HTR-8/SVneo (cell line): ENCODE measurements around the gene TNFRSF19.
"Not testable (repeated sequence)": the region's sequence is repeated elsewhere in the genome, so short reads cannot be mapped to it uniquely, and the experiment has no call there.

Source experiments
- DNase-seq: peaks from one replicate; pipeline ENCODE4 v3.0.0; 2011; ENCODE audit warnings: low spot score, mixed read lengths; ENCODE audit not compliant: insufficient read length
- FAIRE-seq: peaks from 2 replicates; lab custom pipeline; 2011; peaks lifted over from hg19 to GRCh38; lab: Jason Lieb, UNC

TNFRSF19 gene, protein sequence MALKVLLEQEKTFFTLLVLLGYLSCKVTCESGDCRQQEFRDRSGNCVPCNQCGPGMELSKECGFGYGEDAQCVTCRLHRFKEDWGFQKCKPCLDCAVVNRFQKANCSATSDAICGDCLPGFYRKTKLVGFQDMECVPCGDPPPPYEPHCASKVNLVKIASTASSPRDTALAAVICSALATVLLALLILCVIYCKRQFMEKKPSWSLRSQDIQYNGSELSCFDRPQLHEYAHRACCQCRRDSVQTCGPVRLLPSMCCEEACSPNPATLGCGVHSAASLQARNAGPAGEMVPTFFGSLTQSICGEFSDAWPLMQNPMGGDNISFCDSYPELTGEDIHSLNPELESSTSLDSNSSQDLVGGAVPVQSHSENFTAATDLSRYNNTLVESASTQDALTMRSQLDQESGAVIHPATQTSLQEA

DNA sequence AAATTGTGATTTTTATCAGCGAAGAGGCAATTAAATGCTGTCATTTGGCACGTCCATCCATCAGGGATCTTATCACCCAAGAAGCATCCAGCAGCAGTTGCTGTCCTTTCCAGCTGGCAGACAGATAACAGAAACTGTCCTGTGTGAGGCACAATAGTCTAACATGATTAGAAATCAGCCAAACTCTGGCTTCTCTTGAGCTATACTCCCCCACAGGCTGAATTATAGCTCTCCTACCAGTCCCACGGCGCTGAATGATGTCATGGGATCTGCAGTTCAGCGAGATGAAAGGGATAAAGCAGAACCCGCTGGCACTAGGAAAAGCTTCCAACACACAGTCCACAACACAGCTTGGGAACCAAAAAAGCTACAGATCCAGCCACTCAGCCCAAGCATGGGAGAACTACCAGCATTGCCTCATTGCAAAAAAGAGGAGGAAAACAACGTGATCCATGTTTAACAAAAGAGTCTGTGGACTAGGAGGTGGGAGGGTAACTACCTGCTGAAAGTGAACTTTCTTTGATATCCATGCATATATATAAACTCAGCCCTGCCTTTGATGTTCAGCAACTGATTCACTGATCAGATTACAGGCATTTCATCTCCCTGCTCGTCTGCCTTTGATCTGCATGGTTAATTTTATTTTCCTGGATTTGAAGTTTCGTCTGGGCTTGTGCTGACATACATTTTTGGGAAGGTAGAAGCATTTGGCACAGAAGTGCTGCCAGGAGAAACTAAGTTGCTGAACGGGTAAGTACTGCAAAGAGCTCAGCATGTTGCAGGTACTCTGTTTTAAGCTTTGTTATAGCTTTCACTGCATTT lies at the start of gene TNFRSF19:
Gene TNFRSF19 (plus strand): TSS at position 314 of the 822 bp plus-strand sequence. CDS start 19,772 bp downstream, outside the sequence.
- DNase-seq (peak; percentile 41), FAIRE-seq (no peak)

DNA sequence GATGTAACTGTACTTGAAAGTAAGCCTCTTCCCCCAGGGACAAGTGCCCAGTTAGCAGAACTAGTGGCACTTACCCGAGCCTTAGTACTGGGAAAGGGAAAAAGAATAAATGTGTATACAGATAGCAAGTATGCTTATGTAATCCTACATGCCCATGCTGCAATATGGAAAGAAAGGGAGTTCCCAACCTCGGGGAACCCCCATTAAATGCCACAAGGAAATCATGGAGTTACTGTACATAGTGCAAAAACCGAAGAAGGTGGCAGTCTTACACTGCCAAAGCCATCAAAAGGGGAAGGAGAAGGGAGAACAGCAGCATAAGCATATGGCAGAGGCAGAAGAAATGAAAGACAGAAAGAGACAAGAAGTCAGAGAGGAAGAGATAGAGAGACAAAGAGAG lies 40.3 kb upstream of the TNFRSF19 start:
- not testable (repeated sequence) for FAIRE-seq, DNase-seq

DNA sequence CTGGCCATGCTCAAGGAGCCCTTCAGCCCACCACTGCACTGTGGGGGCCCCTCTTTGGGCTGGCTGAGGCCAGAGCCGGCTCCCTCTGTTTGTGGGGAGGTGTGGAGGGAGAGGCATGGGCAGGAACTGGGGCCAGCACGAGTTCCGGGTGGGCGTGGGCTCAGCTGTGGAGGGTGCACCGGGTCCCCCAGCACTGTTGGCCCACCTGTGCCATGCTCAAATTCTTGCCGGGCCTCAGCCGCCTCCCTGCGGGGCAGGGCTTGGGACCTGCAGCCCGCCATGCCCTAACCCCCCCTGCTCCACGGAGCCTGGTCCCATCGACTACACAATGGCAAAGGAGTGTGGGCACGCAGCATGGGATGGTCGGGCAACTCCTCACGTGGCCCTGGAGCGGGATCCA lies 38.8 kb upstream of the TNFRSF19 start:
- DNase-seq = no peak
- no peak for FAIRE-seq

DNA sequence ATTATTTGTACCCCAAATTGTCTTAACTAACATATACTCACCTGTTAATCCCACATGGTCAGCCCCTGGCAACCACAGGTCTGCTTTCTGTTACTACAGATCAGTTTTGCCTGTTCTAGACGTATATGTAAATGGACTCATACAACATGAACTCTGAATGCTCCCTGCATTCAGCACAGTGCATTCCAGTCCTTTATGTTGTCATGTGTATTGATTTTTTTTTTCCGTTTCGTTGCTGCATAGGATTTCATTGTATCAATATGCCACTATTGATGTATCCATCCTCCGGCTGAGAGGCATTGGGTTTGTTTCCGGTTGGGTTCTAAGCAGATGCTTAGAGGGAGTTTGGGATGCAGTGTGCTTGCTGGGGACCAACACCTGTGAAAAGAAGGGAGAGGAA lies 36.1 kb upstream of the TNFRSF19 start:
- DNase-seq (no peak), FAIRE-seq (no peak)

DNA sequence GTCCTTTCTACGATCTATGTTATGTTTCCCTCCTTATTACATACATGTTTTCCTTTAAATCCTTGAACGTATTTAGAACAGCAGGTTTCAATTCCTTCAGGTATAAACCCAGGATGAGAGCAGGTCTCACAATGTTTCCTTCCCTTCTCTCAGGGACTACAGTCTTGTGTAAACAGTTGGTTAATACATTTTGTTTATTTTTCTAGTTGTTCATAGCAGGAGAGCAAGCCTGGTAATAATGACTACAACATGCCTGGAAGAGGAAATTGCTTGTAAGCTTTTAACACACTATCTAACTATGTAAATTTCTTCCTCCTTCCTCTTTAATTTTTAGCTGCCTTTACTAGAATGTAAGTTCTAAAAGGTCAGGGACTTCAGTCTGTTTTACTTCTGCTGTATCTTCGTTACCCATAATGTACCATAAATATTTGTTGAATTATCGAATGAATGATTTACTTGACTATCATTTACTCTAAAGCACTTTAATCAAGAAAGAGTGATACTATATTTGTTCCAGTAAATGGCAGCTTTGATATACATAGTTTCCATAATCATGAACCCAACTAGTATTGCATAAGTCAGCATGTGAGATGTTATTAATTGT lies 28.9 kb upstream of the TNFRSF19 start:
- FAIRE-seq = no peak
- no peak for DNase-seq

DNA sequence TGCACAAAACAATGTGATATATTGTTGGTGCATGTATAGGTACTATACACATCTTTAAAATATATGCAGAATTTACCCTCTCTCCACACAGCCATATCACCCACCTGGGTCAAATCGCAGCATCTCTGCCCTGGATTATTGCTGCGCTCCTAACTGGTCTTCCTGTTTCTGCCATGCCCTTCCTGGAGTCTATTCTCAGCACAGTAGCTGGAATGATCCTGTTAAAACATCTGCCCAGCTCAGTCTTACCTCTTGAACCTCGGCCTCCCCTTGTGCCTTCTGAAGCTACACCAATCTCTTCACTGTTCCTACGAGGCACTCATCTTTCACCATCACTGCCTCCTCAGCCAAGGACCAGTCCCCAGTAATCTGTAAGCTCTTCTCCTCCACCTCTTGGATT lies 25.5 kb upstream of the TNFRSF19 start:
- FAIRE-seq = no peak

DNA sequence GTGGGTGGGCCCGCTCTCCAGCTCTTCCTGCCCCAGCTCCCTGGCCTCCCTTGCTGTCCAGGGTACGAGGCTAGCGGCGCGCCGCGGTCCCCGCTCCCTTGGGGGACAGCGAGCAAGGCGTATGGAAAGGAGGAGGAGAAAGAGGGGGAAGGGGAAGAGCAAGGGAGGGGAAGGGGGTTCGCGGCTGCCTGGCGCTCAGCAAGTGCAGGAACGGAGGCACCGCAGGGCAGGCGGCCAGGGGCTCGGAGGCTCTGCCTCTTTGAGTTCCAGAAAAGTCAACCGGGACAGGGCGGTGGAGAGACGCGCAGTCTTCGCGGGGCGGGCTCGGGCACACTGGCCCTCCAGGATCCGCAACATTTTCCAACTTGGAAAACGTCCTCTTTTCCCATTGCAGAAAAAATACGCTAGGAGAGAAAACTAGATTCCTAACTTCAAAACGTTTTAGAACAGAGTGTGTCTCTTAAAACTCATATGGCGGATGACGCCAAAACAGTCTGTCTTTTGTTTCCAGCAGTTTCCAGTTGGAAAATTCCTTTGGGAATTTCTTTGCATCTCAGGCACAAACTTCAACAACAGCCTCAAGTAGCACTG lies 23.1 kb upstream of the TNFRSF19 start:
- DNase-seq (no peak), FAIRE-seq (no peak)

More for the DNA sequence above, 25.5 kb upstream of the TNFRSF19 start:
- DNase-seq = no peak

DNA sequence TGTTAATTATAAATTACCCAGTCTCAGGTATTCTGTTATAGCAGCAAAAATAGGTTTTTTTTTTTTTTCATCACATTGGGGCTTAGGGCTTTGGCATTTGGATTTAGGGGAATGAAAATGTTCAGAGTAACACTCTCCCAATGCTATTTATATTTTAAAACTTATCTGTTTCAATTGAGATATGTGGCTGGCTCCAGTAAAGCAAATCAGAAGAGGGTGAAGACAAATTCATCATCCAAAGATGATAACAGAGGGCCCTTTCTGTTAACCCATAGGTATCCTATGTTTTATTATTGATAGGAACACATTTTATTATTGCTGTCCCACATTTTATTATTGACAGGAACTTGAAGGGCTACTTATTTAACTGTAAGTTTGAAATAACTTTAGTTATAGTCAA lies 20.5 kb upstream of the TNFRSF19 start:
- FAIRE-seq (no peak), DNase-seq (no peak)

DNA sequence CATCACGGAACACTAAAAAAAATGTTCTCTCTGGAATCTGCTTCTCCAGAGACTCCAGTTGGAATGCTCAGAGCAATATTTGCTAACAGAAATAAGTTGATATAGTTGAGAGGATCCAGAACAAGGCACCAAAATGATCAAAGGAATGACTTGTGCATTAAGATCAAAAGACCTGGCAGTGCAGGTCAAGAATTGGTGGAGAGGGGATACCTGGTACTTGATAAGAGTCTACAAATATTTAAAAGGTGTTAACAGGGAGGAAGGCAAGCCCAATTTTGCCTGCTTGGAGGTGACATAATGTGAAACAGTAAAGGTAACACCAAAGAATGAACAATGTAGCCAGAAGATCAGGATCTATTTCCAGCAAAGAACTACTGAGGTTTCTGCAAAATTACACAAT lies 20.0 kb upstream of the TNFRSF19 start:
- FAIRE-seq (no peak), DNase-seq (no peak)

DNA sequence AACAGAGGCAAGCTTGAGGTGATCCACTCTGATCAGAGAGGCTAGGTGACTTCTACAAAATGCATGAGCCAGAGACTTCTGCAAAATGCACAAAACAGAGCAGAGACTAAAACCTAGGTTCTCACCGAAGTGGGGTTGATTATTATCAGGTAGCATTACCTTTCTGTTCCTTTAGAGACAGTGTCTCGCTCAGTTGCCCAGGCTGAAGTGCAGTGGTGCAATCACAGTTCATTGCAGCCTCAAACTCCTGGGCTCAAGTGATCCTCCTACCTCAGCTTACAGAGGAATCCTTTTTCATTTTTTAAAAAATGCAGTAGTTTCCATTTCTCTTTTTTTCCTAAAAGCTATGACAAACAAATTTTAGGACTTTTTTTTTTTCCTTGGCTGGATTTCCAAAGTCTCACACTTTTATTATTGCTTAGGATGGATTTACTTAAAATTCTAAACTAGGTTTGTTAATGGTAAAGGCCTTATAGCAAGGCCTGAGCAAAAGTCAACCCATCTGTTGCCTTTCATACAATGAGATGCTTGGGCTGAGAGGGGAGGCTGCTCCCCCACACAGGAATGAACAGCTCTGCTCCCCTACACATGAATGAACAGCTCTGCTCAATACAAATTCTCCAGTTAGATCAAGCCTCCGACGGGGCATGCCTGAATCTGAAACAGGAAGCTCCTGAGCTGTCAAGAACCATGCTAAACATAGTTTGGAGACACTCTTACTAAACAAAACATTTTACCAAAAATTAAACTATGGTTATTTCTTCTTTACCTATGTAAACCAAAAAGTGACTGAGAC lies 18.8 kb upstream of the TNFRSF19 start:
- DNase-seq (no peak), FAIRE-seq (no peak)

DNA sequence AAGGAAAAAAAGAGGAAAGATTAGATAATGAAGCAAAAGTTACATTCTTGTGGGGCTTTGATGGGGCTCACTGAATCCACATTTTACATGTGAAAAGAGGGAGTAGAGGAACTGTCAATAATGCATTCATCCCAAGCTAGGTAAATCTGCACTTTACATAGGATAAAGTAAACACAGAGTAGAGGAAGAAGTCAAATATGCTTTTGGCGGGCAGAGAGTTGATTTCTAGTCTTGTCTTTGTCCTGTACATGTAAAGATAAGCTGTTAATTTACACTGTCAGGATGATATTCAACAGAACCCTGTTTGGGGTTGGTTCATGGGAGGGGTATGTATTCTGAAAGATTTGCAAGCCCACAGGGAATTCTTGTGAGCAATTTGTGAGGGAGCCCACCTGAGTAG lies 18.0 kb upstream of the TNFRSF19 start:
- no peak for FAIRE-seq
- no peak for DNase-seq

DNA sequence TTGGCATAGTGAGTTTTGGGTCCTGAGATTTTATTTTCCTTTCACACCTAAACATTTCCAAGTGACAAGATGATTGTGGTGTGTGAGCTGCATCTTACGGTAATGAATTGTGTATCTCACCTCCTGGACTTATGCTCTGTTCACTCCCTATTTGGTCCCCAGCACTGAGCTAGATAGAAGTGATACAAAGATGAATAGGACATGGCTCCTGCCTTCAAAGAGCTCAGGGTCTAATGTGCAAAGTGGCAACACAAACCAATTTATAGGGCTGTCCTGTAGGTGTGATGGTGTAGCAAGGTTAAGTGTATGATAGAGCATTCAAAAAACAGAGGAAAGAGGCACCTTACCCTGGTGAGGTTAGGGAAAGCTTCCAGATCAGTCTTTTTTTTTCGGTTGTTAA lies 17.6 kb upstream of the TNFRSF19 start:
- no peak for FAIRE-seq
- no peak for DNase-seq

DNA sequence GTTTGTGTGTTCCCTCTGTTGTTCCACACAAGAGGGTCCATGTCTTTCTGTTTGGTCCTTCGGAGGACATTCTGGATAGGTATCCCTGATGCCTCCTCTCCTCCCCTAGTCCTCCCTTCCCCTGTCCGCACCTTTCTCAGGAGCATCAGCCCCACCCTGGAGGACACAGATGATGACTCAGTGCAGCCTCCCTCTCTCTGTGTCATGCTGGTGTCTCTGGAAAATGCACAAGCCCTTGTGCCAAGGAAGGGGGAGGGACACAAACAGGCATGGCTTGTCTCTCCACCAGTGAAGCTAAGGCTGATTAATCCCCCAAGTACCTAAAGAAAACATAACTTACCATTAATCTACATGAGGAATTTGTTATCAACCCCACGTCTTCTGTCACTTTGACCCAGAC lies 16.2 kb upstream of the TNFRSF19 start:
- no peak for FAIRE-seq

DNA sequence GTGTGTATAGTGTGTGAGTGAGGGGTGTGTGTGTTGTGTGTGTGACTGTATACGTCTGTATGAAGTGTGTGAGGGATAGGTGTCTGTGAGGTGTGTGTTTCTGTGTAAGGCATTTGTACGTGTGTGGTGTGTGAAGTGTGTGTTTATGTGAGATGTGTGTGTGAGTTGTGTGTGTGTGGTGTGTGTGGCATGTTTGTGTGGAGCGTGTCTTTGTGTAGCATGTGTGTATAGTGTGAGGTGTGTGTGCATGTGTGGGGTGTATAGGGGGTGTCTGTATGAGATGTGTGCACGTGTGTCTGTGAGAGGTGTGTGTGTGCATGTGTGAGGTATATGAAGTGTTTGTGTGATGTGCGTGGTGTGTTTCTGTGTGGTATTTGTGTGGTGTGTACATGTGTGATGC lies 13.2 kb upstream of the TNFRSF19 start:
- DNase-seq = no peak
- no peak for FAIRE-seq

More for the DNA sequence above, 16.2 kb upstream of the TNFRSF19 start:
- no peak for DNase-seq

DNA sequence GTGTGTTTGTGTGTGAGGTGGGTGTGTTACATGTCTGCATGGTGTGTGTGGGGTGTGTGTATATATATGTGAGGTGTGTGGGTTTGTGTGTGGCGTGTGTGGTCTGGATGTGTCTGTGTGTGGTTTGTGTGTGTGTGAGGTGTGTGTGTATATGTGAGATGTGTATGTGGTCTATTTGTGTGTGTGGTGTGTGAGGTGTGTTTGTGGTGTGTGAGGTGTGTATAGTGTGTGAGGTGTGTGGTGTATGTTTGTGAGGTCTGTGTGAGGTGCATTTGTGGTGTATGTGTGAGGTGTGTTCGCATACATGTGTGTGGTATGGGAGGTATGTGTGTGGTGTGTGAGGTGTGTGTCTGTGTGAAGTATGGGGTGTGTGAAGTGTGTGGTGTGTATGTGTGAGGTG lies 12.5 kb upstream of the TNFRSF19 start:
- peak; percentile 40 for FAIRE-seq
- no peak for DNase-seq

DNA sequence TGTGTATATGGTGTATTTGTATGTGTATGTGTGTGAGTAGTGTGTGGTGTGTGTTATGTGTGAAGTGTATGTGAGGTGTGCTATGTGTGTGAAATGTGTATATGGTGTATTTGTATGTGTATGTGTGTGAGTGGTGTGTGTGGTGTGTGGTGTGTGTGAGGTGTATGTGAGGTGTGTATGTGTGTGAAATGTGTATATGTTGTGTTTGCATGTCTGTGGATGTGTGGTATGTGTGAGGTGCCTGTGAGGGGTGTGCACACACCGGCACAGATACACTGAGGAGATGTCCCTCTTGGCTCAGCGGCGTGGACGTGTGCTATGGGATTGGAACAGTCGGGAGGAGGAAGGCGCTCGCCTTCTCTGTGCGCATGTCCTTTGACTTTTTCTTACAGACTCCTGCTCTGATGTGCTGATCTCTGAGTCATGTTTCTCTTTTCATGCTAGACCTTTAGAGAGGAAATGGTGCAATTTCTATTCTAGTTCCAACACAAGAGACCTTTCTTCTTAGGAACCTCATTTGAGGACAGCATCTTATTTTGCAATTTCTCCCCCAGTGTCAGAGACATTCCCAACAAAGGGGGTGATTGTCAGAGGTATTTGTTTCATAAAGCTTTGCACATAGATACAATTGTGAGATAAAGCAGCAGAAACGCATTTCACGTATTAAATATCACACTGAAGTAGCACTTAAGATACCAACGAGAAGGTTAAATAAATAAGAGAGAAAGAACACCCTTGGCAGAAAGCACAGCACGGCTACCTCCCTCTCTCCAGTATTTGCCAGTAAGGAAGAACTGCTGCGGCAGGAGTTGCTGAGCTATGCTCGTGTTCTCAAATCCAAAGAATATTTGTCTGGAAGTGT lies 11.3 kb upstream of the TNFRSF19 start:
- peak; percentile 63 for DNase-seq
- peak; percentile 31 for FAIRE-seq

DNA sequence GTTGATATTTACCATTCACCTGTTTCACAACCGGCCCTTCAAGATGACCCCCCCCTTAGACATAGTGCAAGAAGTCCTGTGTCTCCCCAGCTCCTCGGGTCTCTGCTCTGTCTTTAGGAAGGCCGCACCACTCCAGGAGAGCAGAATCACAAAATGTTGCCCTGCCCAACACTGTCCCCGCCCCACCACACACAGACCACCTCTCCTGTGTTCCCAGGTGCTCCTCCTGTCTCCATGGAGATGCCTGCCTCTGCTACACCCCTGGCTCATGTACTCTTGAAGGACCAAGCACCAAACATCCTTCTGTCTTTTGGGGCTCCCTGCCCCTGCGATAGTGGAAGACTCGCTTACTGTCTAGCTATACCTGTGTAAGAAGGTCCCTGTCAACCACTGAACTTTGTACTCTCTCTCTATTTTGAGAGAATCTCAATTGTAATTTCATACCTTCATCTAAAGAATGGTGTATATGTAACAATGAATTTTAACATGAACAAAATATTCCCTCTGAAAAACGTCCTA lies 9.6 kb upstream of the TNFRSF19 start:
- FAIRE-seq (no peak), DNase-seq (no peak)

DNA sequence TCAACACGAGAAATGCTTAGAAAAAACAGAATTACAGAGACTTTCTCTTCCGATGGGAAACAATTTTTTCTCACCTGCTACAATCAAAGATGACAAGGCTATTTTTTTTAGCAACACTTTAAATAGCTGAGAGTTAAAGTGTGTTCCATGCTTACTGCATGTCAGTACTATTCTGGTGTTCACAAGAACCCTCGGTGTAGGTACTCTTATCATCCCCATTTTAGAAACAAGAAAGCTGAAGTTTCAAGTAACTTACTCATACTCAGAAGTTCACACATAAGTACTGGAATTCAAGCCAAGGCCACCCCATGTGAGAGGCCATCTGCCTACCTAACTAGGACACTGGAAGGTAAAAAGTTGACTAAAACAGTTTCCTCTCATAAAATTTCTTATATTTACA lies 9.0 kb upstream of the TNFRSF19 start:
- no peak for FAIRE-seq
- no peak for DNase-seq
